ENCODE results near the gene SF1.

The SF1 gene

DNA sequence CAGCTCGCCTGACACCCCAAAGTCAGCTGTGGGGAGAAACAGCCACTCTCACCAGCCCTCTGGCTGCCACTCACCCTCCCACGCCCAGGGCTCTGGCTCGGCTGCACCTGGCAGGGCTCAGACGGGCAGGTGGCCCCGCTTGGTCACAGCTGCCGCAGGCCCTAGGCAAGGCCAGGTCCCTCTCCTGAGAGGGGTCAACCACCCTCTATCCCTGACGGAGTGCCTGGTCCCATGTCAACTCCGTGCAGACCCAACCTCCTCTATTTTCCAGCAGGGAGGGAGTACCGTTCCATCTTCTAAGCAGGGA lies 22.8 kb upstream of the SF1 start:
- DNase-seq (ENCODE audit: low read depth, low spot score) = no peak

DNA sequence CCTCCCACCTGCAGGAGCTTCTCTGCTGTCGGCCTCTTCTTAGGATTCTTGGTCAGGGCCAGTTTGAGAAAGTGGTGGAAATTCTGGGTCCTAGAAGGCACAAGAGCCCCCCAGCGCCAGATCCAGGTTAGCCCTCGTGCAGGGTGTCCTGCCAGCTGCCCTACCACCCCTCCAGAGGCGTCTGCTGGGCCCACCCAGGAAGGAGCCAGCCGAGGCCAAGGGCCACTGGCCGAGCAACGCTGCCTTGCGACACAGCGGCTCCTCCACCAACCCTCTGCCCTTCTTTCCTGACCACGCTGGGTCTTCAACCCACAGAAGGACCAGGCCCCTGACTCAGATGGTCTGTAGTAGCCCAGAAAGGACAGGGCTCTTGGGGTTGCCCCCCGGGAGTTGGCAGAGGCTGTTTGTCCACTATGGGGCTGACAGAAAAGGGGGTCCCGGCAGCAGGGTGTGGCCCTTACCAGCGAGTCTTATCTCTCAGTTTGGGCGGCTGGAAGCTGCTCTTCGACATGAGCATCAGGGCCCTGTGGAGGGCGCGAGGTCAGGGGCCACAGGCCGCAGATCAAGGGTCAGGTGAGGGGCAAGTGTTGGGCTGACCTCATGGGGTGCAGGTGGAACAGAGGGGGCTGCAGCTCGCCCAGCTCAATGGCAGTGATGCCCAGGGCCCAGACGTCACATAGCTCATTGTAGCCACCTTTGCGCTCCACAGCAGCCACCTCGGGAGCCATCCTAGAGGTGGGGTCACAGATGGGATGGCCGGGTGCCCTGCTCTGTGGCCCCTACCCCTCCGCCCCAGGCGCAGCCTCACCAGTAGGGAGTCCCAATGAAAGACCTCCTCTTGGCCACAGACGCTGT lies 22.2 kb upstream of the SF1 start:
- no peak for DNase-seq (ENCODE audit: low read depth, low spot score)

DNA sequence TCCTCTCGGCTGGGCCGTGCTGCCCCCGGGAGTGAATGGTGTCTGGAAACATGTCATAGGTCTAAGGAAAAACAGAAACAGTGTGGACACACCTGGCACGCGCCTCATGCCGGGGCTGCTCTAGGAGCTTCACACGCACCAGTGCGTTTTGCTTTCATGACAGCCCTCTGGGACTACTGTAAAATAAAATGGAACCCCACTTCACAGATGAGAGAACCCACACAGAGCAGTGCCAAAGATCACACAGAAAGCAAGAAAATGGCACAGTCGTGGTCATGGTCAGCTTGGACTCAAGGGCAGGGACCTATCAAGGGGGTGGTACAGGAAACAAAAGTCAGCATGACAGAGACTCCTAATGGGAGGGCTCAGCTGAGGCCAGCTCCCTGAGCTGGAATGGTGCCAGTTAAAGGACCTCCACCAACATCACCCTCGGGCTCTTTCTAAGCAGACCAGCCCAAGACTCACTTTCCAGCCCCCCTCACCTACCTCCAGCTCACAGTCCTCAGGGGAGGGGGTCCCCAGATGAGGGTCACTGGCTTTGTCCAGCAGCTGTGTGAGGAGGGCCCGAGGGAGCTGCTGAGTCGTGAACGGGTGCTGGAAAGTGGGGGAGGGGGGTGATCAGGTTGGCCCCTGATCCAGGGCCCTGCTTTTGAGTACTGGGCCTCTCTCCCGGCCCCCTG lies 21.4 kb upstream of the SF1 start:
- no peak for DNase-seq (ENCODE audit: low read depth, low spot score)

GRCh38 chr11:64799256-64799622 lies 20.9 kb upstream of the SF1 start:
- DNase-seq (ENCODE audit: low read depth, low spot score) = no peak

DNA sequence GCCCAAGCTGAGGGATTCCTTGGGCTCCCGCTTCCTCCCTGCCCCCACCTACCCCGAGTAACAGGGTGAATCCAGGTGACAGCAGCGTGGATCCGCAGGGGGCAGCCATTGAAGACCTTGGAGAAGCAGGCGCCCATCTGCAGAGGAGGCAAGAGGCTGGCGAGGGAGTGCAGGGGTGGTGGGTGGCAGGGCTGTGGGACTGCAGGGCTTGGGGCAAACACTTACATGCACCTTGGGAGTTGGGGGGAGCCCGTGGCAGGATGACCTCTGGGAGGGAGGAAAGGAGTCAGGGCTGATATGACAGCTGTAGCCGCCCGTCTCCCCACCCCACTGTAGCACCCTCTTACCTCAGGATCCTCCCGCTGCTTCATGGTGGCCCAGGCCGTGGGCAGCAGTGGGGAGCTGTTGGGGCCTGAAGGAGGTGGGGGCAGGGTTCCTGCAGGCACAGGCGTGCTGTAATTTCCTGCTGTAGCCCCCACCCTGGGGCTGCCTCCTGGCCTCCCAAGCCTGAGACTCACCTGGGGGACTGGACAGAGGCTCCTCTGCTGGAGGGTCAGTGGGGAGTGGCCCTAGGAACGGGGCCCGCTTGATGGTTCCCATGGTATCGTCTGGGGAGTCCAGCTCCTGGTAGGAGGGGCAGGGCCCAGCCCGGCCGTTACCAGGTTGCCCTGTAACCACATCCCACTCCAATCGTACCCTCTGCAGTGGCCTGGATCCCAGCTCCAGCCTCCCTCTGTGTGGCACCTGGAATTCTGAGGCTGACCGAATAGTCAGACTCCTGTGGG lies 18.6 kb upstream of the SF1 start:
- DNase-seq (ENCODE audit: low read depth, low spot score) = no peak

DNA sequence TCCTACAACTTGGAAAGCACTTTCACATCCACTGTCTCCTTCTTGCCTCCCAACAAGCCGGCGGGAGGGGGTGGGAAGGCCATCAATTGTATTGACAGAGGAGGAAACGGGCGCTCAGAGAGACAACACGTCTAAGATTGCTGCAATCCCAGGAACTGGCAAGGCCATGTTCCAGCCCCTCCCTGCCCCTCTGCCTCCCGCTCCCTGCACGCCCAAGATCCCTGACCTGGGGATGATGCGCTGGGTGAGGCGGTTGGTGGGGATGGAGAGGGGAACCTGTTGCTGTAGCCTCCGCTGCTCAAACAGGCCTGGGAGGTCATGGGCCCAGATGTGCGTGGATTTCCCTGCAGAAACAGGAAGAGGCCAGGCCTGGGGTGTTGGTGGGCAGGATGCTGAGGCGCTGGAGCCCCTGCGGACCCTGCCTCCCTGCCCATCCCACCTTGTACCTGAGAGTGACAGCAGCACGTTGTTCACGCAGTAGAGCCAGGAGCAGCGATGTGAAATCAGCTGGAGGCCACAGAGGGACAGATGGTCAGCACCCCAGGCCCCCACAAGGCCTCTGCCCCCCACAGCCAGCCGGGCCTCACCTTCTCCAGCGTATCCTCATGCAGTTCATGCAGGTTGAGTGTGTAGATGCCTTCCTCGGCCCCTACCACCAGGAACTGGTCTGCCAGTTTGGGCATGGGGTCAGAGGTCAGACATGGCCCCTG lies 17.9 kb upstream of the SF1 start:
- no peak for DNase-seq (ENCODE audit: low read depth, low spot score)

GRCh38 chr11:64794526-64794925 lies 16.2 kb upstream of the SF1 start:
- no peak for DNase-seq (ENCODE audit: low read depth, low spot score)

DNA sequence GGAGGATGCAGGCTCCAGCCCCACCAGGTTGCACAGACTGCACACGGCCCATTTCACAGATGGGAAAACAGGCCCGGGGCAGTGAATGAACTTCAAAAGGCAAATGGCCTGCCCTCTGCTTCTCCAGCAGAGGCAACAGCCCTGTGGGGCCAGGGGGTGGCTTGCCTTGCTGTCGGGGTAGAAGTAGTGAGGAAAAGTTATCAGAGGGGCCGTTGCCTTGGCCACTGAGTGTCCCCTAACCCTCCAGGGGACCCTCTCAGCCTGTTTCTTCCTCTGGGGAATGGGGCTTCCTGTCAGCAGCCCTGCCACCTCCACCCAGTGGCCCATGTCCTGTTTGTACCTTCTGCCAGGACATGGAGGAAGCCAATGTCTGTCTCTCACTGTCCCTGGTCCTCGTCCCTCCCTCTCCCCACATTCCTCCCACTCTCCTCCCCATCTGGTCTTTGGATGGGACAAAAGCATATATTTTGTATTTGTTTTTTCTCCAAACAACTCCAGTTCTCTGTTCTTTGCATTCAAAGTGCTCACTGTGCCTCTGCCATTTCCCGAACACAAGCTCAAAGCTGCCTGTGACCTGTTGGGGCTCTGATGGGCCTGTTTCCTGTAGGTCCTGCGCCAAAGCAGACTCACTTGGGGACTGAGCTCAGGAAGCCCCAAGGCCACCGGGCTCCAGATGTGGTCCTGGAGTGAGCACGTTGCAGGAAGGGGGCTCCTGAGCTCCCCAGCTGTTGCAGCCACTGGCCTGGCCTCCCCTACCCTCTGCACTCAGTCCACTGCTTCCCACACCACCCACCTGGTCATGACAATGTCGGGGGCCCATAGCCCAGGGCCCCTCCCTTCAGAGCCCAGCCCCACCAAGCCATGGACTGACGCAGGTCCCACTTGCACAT lies 15.2 kb upstream of the SF1 start:
- DNase-seq (ENCODE audit: low read depth, low spot score) = no peak

DNA sequence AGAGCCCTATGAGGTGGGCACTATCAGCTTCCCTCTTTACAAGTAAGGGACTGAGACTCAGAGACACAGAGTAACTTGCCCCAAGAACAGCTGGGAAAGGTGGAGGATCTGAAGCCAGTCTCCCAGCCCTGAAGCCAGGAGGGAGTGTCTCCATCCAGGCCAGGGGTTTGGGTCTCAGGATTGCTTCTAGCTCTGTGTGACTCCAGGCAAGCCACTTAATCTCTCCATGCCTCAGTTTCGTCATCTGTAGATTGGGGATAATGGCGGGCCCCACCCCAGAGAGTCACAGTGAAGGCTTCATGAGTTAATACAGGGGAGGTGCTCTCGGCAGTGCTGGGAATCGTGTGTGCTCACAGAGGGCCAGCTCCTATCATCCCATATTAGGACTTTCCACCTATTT lies 14.1 kb upstream of the SF1 start:
- DNase-seq (ENCODE audit: low read depth, low spot score) = no peak

GRCh38 chr11:64791781-64792291 lies 13.5 kb upstream of the SF1 start:
- no peak for DNase-seq (ENCODE audit: low read depth, low spot score)

GRCh38 chr11:64790205-64791095 lies 12.1 kb upstream of the SF1 start:
- no peak for DNase-seq (ENCODE audit: low read depth, low spot score)

GRCh38 chr11:64789331-64790204 lies 11.2 kb upstream of the SF1 start:
- no peak for DNase-seq (ENCODE audit: low read depth, low spot score)

- no peak for DNase-seq (ENCODE audit: low read depth, low spot score)
These were observed 10.2 kb upstream of the SF1 start for GRCh38 chr11:64788321-64789215.

DNA sequence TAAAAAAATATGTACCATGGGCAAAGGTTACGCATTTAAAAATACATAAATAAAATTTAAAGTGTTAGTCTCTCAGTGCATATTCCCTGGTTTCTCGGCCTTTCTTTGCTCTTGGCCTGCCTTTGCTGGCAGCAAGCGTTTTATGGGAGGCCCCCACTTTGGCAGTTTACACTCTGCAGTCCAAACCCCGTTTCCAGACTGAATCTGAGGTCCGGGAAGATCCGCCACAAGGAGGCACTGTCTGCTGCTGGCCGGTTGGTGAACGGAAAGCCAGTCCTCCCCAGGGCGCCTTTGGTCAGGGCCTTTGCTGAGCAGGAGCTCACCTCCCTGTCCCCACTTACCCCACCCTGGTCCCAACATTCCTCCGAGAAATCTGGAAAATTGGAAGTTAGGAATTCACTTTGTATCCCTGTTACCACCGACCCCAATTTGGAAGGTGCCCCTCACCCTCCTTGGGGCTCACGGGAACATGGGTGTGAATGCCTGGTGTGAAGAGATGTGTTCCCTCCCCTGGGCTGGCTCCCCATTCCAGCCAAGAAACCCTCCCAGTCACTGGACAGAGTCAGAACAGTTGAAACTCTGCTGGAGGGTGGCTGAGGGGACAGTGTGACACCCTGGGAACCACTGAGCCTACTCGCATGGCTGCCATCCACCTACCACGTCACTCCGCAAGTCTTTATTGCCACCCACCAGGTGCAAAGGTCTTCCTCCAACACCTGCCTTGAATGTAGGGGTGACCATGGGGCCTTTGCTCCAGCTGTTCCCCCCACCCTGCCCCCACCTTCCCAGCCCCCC lies 9.4 kb upstream of the SF1 start:
- DNase-seq (ENCODE audit: low read depth, low spot score) = no peak

GRCh38 chr11:64786308-64786707 lies 8.0 kb upstream of the SF1 start:
- no peak for DNase-seq (ENCODE audit: low read depth, low spot score)

DNA sequence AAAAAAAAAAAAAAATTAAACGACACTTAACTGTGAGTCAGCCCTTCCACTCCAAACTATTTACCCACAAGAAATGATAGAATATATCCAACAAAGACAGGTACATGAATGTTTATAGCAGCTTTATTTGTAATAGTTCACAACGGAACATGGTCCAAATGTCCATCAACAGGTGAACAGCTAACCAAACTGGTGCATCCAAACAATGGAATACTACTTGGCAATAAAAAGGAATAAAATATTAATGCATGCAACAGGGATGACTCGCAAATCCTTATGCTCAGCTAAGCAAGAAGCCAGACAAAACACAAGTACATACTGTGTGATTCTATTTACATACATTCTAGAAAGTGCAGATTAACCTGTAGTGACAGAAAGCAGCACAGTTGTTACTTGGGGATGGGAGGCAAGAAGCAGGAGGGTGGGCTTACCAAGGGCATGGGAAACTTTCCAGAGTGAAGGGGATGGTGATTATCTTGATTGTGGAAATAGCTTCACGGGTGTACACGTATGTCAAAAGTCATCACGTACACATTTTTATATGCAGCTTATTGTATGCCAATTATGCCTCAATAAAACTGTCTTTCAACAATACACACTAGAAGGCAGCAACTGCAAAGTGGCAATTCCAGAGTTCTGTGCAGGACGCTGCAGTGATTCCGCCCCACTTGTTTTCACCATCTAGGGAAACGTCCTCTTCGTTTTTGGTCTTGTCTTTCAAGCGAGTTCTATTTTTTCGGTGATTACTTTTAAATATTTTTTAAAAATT lies 6.7 kb upstream of the SF1 start:
- DNase-seq (ENCODE audit: low read depth, low spot score) = no peak

- DNase-seq (ENCODE audit: low read depth, low spot score) = no peak
These were observed 194 bp downstream of the SF1 start for GRCh38 chr11:64778223-64778472.

All from iPS DF 19.7 (cell line).